Esophagus squamous epithelium (tissue), 5 donors: ENCODE data around the gene TBX6. TPM values are rescaled to one million over a fixed set of nuclear protein-coding genes. Genes with fewer than 3 reads are reported as not detected.

Source experiments
- DNase-seq: peaks from one replicate; lab custom pipeline; 2025; lab: John Stamatoyannopoulos, UW
- H3K27ac ChIP-seq, 4 donors: fragments of 200-600 bp; sonication (generic); one replicate each; pipeline ENCODE4 v1.5.1; 2016 to 2019; ENCODE audit warnings: mild to moderate bottlenecking in 1 of 4
- H3K27me3 ChIP-seq, 4 donors: fragments of 200-600 bp; sonication (generic); 1 replicate in 3 of 4; 2 replicates in 1 of 4; pipeline versions ENCODE4 v1.5.1 to v1.6.0; 2017 to 2021; ENCODE audit warnings: antibody characterized with exemption in 1 of 4
- H3K36me3 ChIP-seq, 3 donors: fragments of 200-600 bp; sonication (generic); one replicate each; pipeline ENCODE4 v1.5.1; 2016 to 2019
- H3K4me1 ChIP-seq, 3 donors: fragments of 200-600 bp; sonication (generic); one replicate each; pipeline ENCODE4 v1.5.1; 2017 to 2019
- H3K4me3 ChIP-seq, 4 donors: fragments of 200-600 bp; sonication (generic); 1 replicate in 3 of 4; 2 replicates in 1 of 4; pipeline ENCODE4 v1.5.1; 2016 to 2019; ENCODE audit warnings: mild to moderate bottlenecking in 2 of 4, moderate library complexity in 1 of 4
- H3K9me3 ChIP-seq, 3 donors: fragments of 200-600 bp; sonication (generic); one replicate each; pipeline ENCODE4 v1.5.1; 2016 to 2019
- POLR2A ChIP-seq, 4 donors: fragments of 450-650 bp; IDR thresholded peaks; one replicate each; pipeline ENCODE4 v1.6.1; 2017; ENCODE audit warnings: antibody characterized with exemption in 4 of 4, mild to moderate bottlenecking in 4 of 4, moderate library complexity in 3 of 4
- WGBS, 2 donors: methylation state at CpG; one replicate each; pipeline ENCODE4 v1.1.5; 2018; 5-methylcytosine and 5-hydroxymethylcytosine counted together
- intact Hi-C: fragments of 100-400 bp; cut with DNase I; formaldehyde crosslinking; loops from one replicate; pipeline ENCODE4 v1.15.0; 2022
- total RNA-seq, 4 donors: library from RNA; depleted of rRNA; stranded (reverse); fragments of >200 nt; gene quantifications; one replicate each; pipeline ENCODE4 v1.1.0, GENCODE V29; 2016
- TF ChIP-seq, protein P1 (sequence below), 6 experiments: fragments of 450-650 bp in 4 of 6; fragments of 200-600 bp in 2 of 6; sonication (generic) in 2 of 6; IDR thresholded peaks; one replicate each; pipeline ENCODE4 v1.5.1; 2016 to 2019; ENCODE audit warnings: antibody characterized with exemption in 6 of 6, mild to moderate bottlenecking in 4 of 6, moderate library complexity in 4 of 6
- donor health status: DM: yes; HTN: yes; CAD: no.

TBX6 gene
- total RNA-seq, 4 donors from 2014 or later, result 1.9 to 6.2 (median 4.7) TPM

DNA sequence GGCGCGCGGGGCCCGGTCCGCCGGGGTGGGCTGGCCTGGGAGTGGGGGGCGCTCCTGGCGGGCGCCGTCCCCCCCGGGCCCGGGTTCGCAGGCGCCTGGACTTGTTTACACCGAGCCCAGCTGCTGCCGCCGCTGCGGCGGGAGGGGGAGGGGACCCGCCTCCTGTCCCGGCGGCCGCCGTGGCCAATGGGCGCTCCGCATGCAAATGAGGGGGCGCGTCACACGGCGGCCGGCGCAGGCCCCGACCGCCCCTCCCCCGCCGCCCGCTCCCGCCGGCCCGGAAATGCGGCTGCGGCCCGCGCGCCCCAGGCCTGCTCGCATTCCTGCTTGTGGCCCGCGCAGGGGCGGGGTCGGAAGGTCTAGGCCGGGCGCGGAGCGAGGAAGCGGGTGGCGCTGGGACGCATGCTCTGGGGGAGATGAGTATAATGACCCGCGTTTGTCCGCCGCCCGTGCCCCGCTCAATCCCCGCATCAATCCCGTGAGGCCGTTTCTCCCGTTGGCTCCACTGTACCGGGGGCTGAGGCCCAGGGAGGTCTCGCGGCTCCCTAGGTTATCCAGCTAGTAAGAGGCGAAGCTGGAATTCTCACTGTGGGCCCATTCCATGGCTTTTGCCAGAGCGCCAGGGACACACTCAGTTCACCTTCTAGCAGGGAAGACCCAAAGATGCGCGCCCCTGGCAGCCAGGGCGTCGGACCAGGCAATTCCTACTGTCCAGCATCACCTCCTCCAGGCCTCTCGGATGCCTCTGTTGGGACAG lies 4.6 kb upstream of the TBX6 start, which contains the start of gene YPEL3:
Gene YPEL3, minus strand, starts transcription at position 109 of the 757 bp plus-strand sequence. CDS start 731 bp downstream, outside the sequence.
- H3K4me1 ChIP-seq, result peaks cover 35 to 50% (median 41%) of the 10 kb centered on the region in 3 donors
- TF ChIP-seq, protein P1, sequence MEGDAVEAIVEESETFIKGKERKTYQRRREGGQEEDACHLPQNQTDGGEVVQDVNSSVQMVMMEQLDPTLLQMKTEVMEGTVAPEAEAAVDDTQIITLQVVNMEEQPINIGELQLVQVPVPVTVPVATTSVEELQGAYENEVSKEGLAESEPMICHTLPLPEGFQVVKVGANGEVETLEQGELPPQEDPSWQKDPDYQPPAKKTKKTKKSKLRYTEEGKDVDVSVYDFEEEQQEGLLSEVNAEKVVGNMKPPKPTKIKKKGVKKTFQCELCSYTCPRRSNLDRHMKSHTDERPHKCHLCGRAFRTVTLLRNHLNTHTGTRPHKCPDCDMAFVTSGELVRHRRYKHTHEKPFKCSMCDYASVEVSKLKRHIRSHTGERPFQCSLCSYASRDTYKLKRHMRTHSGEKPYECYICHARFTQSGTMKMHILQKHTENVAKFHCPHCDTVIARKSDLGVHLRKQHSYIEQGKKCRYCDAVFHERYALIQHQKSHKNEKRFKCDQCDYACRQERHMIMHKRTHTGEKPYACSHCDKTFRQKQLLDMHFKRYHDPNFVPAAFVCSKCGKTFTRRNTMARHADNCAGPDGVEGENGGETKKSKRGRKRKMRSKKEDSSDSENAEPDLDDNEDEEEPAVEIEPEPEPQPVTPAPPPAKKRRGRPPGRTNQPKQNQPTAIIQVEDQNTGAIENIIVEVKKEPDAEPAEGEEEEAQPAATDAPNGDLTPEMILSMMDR (IDR thresholded peaks at IDR 0.05), result no peak
- TF ChIP-seq POLR2A (IDR thresholded peaks at IDR 0.05), result peak in 2 of 4 donors; percentile 42 to 90
- intact Hi-C loops, result no loop called here
- WGBS, 2 donors, result 44 to 85% methylated on average over 6 to 12 of the region's 77 CpGs
- peaks cover 7 to 20% (median 7%) of the 10 kb centered on the region in 3 donors for H3K9me3 ChIP-seq
- H3K36me3 ChIP-seq, result peaks cover 5 to 26% (median 10%) of the 10 kb centered on the region in 3 donors
- H3K4me3 ChIP-seq, result peak within 1 kb of the TSS; percentile 62 to 96 (median 89)
- H3K27ac ChIP-seq, result peak within 1 kb of the TSS; percentile 94 to 99 (median 98)
- H3K27me3 ChIP-seq, result no peaks in the 10 kb centered on the region
- peak; percentile 73 for DNase-seq

DNA sequence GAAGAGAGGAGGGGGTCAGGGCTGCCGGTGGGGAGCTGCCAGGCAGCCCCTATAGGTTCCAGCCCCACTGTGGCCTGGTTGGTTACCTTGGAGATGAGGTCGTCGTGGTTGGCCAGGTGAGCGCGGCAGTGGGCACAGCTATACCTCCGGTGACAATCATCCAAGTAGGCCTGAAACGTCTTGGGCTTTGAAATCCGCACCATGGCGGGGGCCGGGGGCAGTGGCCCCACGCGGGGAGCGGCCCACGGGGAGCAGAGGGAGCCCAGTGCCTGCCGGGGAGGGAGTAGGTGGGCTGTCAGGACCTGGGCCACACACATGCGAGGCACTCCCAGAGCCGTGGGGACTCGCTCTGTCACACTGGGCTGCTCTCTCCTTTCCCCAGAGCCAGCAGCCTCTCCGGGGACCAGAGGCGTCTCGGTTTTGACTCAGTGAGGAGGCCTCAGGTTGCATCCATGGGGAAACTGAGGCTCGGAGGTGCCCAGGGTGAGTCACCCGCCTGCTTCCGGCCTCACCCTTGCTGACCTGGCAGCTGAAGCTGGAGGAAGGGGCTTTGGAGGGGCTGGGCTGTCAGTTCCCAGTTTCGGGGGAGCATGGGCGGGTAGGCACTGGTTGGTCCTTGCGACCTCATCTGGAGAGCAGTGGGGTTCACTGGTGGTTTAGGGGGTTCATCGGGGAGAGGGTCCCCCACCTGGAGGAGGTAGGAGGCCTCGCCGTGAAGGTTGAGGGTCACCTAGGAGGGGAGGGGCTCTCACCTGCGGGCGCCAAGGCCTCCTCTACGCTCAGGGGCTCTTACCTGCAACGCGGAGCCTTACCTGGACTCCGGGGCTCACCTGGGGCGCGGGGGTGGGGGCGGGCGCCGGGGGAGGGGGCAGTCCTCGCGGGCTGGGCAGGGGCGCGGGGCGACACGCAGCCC lies 3.7 kb upstream of the TBX6 start:
- Histone ChIP-seq H3K27ac (peak overlapping the region; percentile 94 to 99 (median 98)), H3K9me3 (peaks cover 7 to 20% (median 7%) of the 10 kb centered on the region in 3 donors), H3K36me3 (peaks cover 5 to 26% (median 10%) of the 10 kb centered on the region in 3 donors), H3K4me1 (peaks cover 44 to 58% (median 49%) of the 10 kb centered on the region in 3 donors), H3K27me3 (no peaks in the 10 kb centered on the region), H3K4me3 (peak overlapping the region; percentile 62 to 96 (median 89))
- 33 to 40% methylated on average over 1 of the region's 47 CpGs for WGBS, 2 donors
- intact Hi-C loops, result no loop called here
- TF ChIP-seq, protein P1 (IDR thresholded peaks at IDR 0.05), result no peak
- no peak for TF ChIP-seq POLR2A (IDR thresholded peaks at IDR 0.05)
- no peak for DNase-seq

DNA sequence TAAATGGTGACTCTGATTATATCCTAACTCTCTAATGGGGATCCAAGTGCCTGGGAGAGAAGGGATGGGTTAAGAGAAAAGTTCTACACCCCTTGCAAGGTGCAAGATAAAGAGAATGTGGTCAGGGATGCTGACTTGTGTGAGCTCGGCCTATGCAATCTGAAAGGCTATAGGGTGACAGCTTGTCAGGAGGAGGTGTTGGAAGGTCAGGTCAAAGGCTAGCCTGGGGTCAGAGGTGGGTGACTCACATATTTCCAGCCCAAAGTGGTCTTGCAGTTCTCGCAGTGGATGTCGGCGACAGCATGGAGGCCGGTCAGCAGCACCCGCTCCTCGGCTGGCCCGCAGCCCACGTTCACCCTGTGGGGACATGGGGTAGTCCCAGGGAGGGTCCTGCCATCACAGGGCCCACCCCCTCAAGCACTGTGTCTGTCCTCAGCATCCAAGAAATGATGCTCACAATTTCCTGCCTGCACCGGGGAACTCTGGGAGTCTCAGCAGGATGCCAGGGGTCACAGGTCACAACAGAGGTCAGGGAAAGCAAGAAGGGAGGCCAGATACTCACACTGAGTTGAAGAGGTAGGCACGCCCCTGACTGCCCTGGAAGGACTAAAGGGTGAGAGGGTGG lies 2.9 kb upstream of the TBX6 start:
- H3K27me3 ChIP-seq, result no peaks in the 10 kb centered on the region
- peaks cover 48 to 66% (median 53%) of the 10 kb centered on the region in 3 donors for H3K4me1 ChIP-seq
- peaks cover 5 to 26% (median 10%) of the 10 kb centered on the region in 3 donors for H3K36me3 ChIP-seq
- 73 to 78% methylated on average over 1 to 6 of the region's 11 CpGs for WGBS, 2 donors
- peak overlapping the region; percentile 94 to 99 (median 98) for H3K27ac ChIP-seq
- peaks cover 7 to 20% (median 7%) of the 10 kb centered on the region in 3 donors for H3K9me3 ChIP-seq
- DNase-seq, result no peak
- intact Hi-C loops, result no loop called here
- peak overlapping the region; percentile 62 to 96 (median 89) for H3K4me3 ChIP-seq
- TF ChIP-seq POLR2A (IDR thresholded peaks at IDR 0.05), result no peak
- TF ChIP-seq, protein P1 (IDR thresholded peaks at IDR 0.05), result no peak

DNA sequence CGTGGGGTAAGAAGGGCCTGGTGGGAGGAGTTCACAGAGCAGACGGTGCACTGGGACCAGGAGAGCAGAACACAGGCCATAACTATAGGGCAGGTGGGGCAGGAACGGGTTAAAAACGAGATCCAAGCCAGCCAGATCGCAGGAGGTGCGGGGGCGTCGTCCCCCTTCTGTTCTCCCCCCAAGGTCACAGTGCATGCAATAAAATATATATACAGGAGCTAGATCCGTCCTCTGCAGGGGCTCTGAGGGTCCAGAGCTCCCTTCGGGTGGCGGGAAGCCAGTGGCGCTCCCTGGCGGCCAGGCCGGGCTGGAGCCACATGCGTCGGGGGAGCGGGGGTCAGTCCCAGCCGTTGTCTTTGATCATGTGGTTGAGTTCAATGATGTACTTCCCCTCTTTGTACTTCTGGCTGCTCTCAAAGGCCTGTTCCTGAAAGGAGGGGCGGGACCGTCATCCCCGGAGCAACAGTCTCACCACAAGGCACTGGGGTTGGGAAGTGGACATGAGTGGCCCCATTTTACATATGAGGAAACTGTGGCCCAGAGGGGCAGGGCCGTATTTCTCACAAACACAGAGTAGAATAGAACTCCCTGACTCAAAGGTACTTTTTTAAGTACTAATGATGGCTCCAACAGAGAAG lies 768 bp upstream of the TBX6 start:
- peak; percentile 42 for DNase-seq
- H3K27ac ChIP-seq, result peak overlapping the region; percentile 89 to 99 (median 94)
- peaks cover 58 to 85% (median 59%) of the 10 kb centered on the region in 3 donors for H3K4me1 ChIP-seq
- no peaks in the 10 kb centered on the region for H3K27me3 ChIP-seq
- TF ChIP-seq POLR2A (IDR thresholded peaks at IDR 0.05), result peak in 1 of 4 donors; percentile 40
- TF ChIP-seq, protein P1 (IDR thresholded peaks at IDR 0.05), result peak; percentile 54 to 81 (median 66)
- H3K4me3 ChIP-seq, result peak overlapping the region; percentile 31 to 66 (median 60)
- intact Hi-C loops, result no loop called here
- WGBS, 2 donors, result 0 to 4% methylated on average over 10 to 19 of the region's 22 CpGs
- H3K36me3 ChIP-seq, result peaks cover 5 to 26% (median 10%) of the 10 kb centered on the region in 3 donors
- H3K9me3 ChIP-seq, result peaks cover 6 to 13% (median 7%) of the 10 kb centered on the region in 3 donors
